ENCODE results near the gene SLC6A1.

The SLC6A1 gene

GRCh38 chr3:11085093-11085840, 92.7 kb downstream of the SLC6A1 start:
- no peak for DNase-seq (ENCODE audit: low read depth in 1 of 2, low spot score in 1 of 2)
- TF ChIP-seq GABPA (IDR thresholded peaks at IDR 0.05; ENCODE audit: low read depth) (no peak), POLR2AphosphoS5 (IDR thresholded peaks at IDR 0.05; ENCODE audit: low read depth) (no peak), REST (IDR thresholded peaks at IDR 0.05; ENCODE audit: insufficient replicate concordance, low read depth) (no peak), SPI1 (IDR thresholded peaks at IDR 0.05; ENCODE audit: borderline replicate concordance, low read depth) (no peak), CTCF (IDR thresholded peaks at IDR 0.05; ENCODE audit: insufficient read depth, low read length) (no peak)
- H3K27ac ChIP-seq (replicated peaks), result no peak overlapping the region
- no peak overlapping the region for H3K4me3 ChIP-seq (replicated peaks; ENCODE audit: insufficient read depth, low read length)
- no peaks in the 10 kb centered on the region for H3K27me3 ChIP-seq (ENCODE audit: insufficient read depth, poor library complexity, severe bottlenecking)

- no peak for DNase-seq (ENCODE audit: low read depth in 1 of 2, low spot score in 1 of 2)
- no peak for TF ChIP-seq CTCF (IDR thresholded peaks at IDR 0.05; ENCODE audit: insufficient read depth, low read length)
- TF ChIP-seq REST (IDR thresholded peaks at IDR 0.05; ENCODE audit: insufficient replicate concordance, low read depth), result no peak
- TF ChIP-seq POLR2AphosphoS5 (IDR thresholded peaks at IDR 0.05; ENCODE audit: low read depth), result no peak
- TF ChIP-seq GABPA (IDR thresholded peaks at IDR 0.05; ENCODE audit: low read depth), result no peak
- TF ChIP-seq SPI1 (IDR thresholded peaks at IDR 0.05; ENCODE audit: borderline replicate concordance, low read depth), result no peak
- no peak overlapping the region for H3K4me3 ChIP-seq (replicated peaks; ENCODE audit: insufficient read depth, low read length)
- no peaks in the 10 kb centered on the region for H3K27me3 ChIP-seq (ENCODE audit: insufficient read depth, poor library complexity, severe bottlenecking)
- H3K27ac ChIP-seq (replicated peaks), result no peak overlapping the region
These were observed 94.3 kb downstream of the SLC6A1 start for GRCh38 chr3:11086856-11087255.

GRCh38 chr3:11088066-11088465, 95.5 kb downstream of the SLC6A1 start:
- H3K27me3 ChIP-seq (ENCODE audit: insufficient read depth, poor library complexity, severe bottlenecking), result no peaks in the 10 kb centered on the region
- H3K27ac ChIP-seq (replicated peaks), result no peak overlapping the region
- no peak overlapping the region for H3K4me3 ChIP-seq (replicated peaks; ENCODE audit: insufficient read depth, low read length)
- TF ChIP-seq GABPA (IDR thresholded peaks at IDR 0.05; ENCODE audit: low read depth) (no peak), SPI1 (IDR thresholded peaks at IDR 0.05; ENCODE audit: borderline replicate concordance, low read depth) (no peak), REST (IDR thresholded peaks at IDR 0.05; ENCODE audit: insufficient replicate concordance, low read depth) (no peak), POLR2AphosphoS5 (IDR thresholded peaks at IDR 0.05; ENCODE audit: low read depth) (no peak), CTCF (IDR thresholded peaks at IDR 0.05; ENCODE audit: insufficient read depth, low read length) (no peak)
- no peak for DNase-seq (ENCODE audit: low read depth in 1 of 2, low spot score in 1 of 2)

Data from HL-60 (cell line).